Ovary (tissue), 9 donors: ENCODE data around the gene METAP2. TPM values are rescaled to one million over a fixed set of nuclear protein-coding genes. Genes with fewer than 3 reads are reported as not detected.

Experiments
- DNase-seq, 5 donors: peaks; one replicate each; pipeline ENCODE4 v3.0.0-alpha.2; 2019 to 2020
- H3K27ac ChIP-seq, 2 donors: fragments of 200-600 bp; one replicate each; pipeline versions ENCODE4 v1.5.1 to v1.8.0; 2019 to 2022
- H3K27me3 ChIP-seq: fragments of 200-600 bp; one replicate; pipeline ENCODE4 v1.8.0; 2022
- H3K36me3 ChIP-seq: fragments of 200-600 bp; sonication (generic); one replicate; pipeline ENCODE4 v1.5.1; 2019
- H3K4me1 ChIP-seq: one replicate; pipeline ENCODE4 v1.8.1; 2013; ENCODE audit warnings: mild to moderate bottlenecking, moderate library complexity; ENCODE audit not compliant: insufficient read depth
- H3K4me3 ChIP-seq: fragments of 200-600 bp; sonication (generic); one replicate; pipeline ENCODE4 v1.5.1; 2017
- H3K9me3 ChIP-seq, 2 donors: fragments of 200-600 bp in 1 of 2; sonication (generic) in 1 of 2; one replicate each; pipeline versions ENCODE4 v1.5.1 to v1.8.1; 2013 to 2019; ENCODE audit warnings: mild to moderate bottlenecking in 1 of 2, moderate library complexity in 1 of 2
- CTCF ChIP-seq, 3 donors: fragments of 450-650 bp in 2 of 3; fragments of 200-600 bp in 1 of 3; IDR thresholded peaks; one replicate each; pipeline versions ENCODE4 v1.5.1 to v1.8.0; 2016 to 2022; ENCODE audit warnings: antibody characterized with exemption in 3 of 3, mild to moderate bottlenecking in 1 of 3
- EP300 ChIP-seq: sonication (generic); formaldehyde crosslinking; IDR thresholded peaks from one replicate; pipeline ENCODE4 v1.6.1; 2017; ENCODE audit warnings: antibody characterized with exemption
- POLR2A ChIP-seq: fragments of 450-650 bp; IDR thresholded peaks from one replicate; pipeline ENCODE4 v1.6.1; 2017; ENCODE audit warnings: antibody characterized with exemption, mild to moderate bottlenecking, moderate library complexity
- WGBS, 3 donors: extraction: QIAGEN DNeasy Blood & Tissue Kit in 1 of 3; methylation state at CpG; one replicate each; pipeline versions ENCODE4 v1.1.5 to v1.1.7; 2013 to 2017; 5-methylcytosine and 5-hydroxymethylcytosine counted together
- intact Hi-C, 4 donors: fragments of 100-400 bp; cut with DNase I; formaldehyde crosslinking; loops; one replicate each; pipeline versions ENCODE4 v1.11.0 to v1.15.1; 2022 to 2023
- polyA plus RNA-seq, 2 donors: library from polyadenylated mRNA; stranded (reverse); fragments of 200-250 nt in 1 of 2; fragments of 350-450 nt in 1 of 2; fragmentation: Illumina TruSeq in 1 of 2; extraction: RNeasy Lipid Tissue Mini Kit (QIAGEN cat#74804) in 1 of 2; gene quantifications; one replicate each; pipeline ENCODE4 v1.2.3, GENCODE V29; 2013 to 2014
- total RNA-seq, 7 donors: library from RNA; depleted of rRNA in 2 of 7; stranded (reverse); fragments of >200 nt in 2 of 7; fragmentation: NEBNext Ultra II Directional in 3 of 7; extraction: Animal tissue kit (Norgen Biotek cat#: 25700) in 3 of 7; gene quantifications; one replicate each; pipeline versions ENCODE4 v1.1.0 to v1.2.4, GENCODE V29; 2016 to 2023
- donor health status: DM: no; HTN: no; CAD: no; lungs with moderate emphysema.
- donor health status: DM: no; HTN: no; CAD: no.
- donor health status: Bipolar disorder and iron deficiency.
- donor health status: DM: yes; HTN: yes; CAD: no.
- donor health status: DM: no; HTN: no; CAD: no.
- donor health status: DM: yes; HTN: yes; CAD: no.

The METAP2 gene
- total and polyA plus RNA-seq, 9 donors: 52.1 to 131 (median 62.5) TPM

DNA sequence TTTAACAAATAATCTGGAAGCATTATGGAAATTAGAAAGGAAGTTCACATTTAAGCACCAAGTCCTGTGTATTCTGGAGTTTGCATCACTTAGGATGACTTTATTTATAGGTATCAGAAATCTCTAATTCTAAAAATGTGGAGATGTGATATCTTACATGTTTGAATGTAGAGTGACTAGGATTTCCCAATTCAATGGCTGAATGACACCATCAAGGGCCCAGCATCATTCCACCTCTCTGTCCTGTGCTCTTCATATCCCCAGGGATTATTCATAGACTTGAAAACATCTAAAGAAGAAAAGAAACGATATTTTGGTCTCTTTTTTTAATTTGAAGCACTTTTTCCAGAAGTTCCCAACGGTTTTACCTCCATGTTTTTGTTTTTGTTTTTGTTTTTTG lies 15.2 kb upstream of the METAP2 start:
- no peak for TF ChIP-seq EP300
- TF ChIP-seq CTCF (IDR thresholded peaks at IDR 0.05): no peak
- TF ChIP-seq POLR2A: no peak
- no peaks in the 10 kb centered on the region for H3K27me3 ChIP-seq

GRCh38 chr12:95459310-95459709 lies 14.6 kb upstream of the METAP2 start:
- intact Hi-C loops: no loop called here
- Histone ChIP-seq H3K27me3 (no peaks in the 10 kb centered on the region), H3K4me1 (no peaks in the 10 kb centered on the region), H3K36me3 (no peaks in the 10 kb centered on the region), H3K4me3 (no peak overlapping the region), H3K9me3 (no peaks in the 10 kb centered on the region), H3K27ac (no peak overlapping the region)
- DNase-seq: no peak
- TF ChIP-seq POLR2A (no peak), CTCF (IDR thresholded peaks at IDR 0.05) (no peak), EP300 (no peak)
- WGBS, 3 donors: 86 to 91% (median 90%) methylated on average over 3 of the region's 3 CpGs

More for the DNA sequence above, 15.2 kb upstream of the METAP2 start:
- H3K4me3 ChIP-seq: no peak overlapping the region
- WGBS, 3 donors: 48 to 56% (median 52%) methylated on average over 2 of the region's 2 CpGs
- H3K9me3 ChIP-seq: no peaks in the 10 kb centered on the region
- H3K27ac ChIP-seq: no peak overlapping the region
- H3K36me3 ChIP-seq: no peaks in the 10 kb centered on the region
- H3K4me1 ChIP-seq: no peaks in the 10 kb centered on the region
- intact Hi-C loops: no loop called here
- DNase-seq: no peak

GRCh38 chr12:95460105-95460504 lies 13.8 kb upstream of the METAP2 start:
- intact Hi-C loops: no loop called here
- no peak overlapping the region for H3K4me3 ChIP-seq
- H3K9me3 ChIP-seq: no peaks in the 10 kb centered on the region
- H3K27ac ChIP-seq: no peak overlapping the region
- H3K27me3 ChIP-seq: no peaks in the 10 kb centered on the region
- DNase-seq: no peak
- WGBS, 3 donors: 91 to 95% (median 94%) methylated on average over 1 of the region's 1 CpG
- no peaks in the 10 kb centered on the region for H3K36me3 ChIP-seq
- no peak for TF ChIP-seq CTCF (IDR thresholded peaks at IDR 0.05)
- TF ChIP-seq EP300: no peak
- no peak for TF ChIP-seq POLR2A
- H3K4me1 ChIP-seq: no peaks in the 10 kb centered on the region

DNA sequence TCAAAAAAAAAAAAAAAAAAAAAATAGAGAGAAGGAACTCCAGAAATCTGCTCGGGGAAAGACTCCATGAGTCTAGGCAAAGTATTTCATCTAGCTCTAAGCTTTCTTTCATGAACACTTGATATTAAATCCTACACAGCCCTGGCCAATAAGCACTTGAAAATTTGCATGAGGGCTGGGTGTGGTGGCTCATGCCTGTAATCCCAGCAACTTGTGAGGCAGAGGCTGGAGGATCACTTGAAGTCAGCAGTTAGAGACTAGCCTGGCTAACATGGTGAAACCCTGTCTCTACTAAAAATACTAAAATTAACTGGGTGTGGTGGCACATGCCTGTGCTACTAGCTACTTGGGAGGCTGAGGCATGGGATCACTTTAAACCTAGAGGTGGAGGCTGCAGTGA lies 13.1 kb upstream of the METAP2 start:
- Histone ChIP-seq H3K4me1 (no peaks in the 10 kb centered on the region), H3K27me3 (no peaks in the 10 kb centered on the region), H3K27ac (no peak overlapping the region), H3K9me3 (no peaks in the 10 kb centered on the region), H3K4me3 (no peak overlapping the region), H3K36me3 (no peaks in the 10 kb centered on the region)
- WGBS, 3 donors: 80 to 87% (median 83%) methylated on average over 1 of the region's 1 CpG
- intact Hi-C loops: no loop called here
- no peak for TF ChIP-seq EP300
- TF ChIP-seq CTCF (IDR thresholded peaks at IDR 0.05): no peak
- no peak for TF ChIP-seq POLR2A
- no peak for DNase-seq

GRCh38 chr12:95462081-95462480 lies 11.9 kb upstream of the METAP2 start:
- TF ChIP-seq CTCF (IDR thresholded peaks at IDR 0.05) (no peak), EP300 (no peak)
- intact Hi-C loops: no loop called here
- no peaks in the 10 kb centered on the region for H3K27me3 ChIP-seq
- no peaks in the 10 kb centered on the region for H3K36me3 ChIP-seq
- no peaks in the 10 kb centered on the region for H3K4me1 ChIP-seq
- DNase-seq: no peak
- H3K9me3 ChIP-seq: no peaks in the 10 kb centered on the region
- H3K4me3 ChIP-seq: no peak overlapping the region
- 81 to 85% (median 82%) methylated on average over 4 of the region's 4 CpGs for WGBS, 3 donors
- H3K27ac ChIP-seq: no peak overlapping the region
